Measurements from ENCODE around the gene SMCHD1. TPM values are rescaled to one million over a fixed set of nuclear protein-coding genes. Genes with fewer than 3 reads are reported as not detected.

The SMCHD1 gene
- total RNA-seq, 2 donors from 2014 or later = 61.8 to 72.5 TPM

- Mint-ChIP-seq H3K27me3 (ENCODE audit: insufficient read depth) (no peaks in the 10 kb centered on the region), H3K4me3 (no peak overlapping the region), H3K36me3 (ENCODE audit: low read depth) (peaks cover 59% of the 10 kb centered on the region), H3K4me1 (peaks cover 3% of the 10 kb centered on the region), H3K27ac (no peak overlapping the region), H3K9me3 (no peaks in the 10 kb centered on the region)
- Histone ChIP-seq H3K9ac (ENCODE audit: extremely low read depth, low read length, poor library complexity, severe bottlenecking) (no peak overlapping the region), H3K27me3 (ENCODE audit: control insufficient read depth, insufficient read depth, low read length, poor library complexity, severe bottlenecking) (no peaks in the 10 kb centered on the region), H3K27ac (ENCODE audit: low read depth, low read length) (no peak overlapping the region), H3K36me3 (ENCODE audit: control insufficient read depth, insufficient read depth, low read length) (peaks cover 85% of the 10 kb centered on the region), H3K4me1 (ENCODE audit: control insufficient read depth, insufficient read depth, low read length) (no peaks in the 10 kb centered on the region), H3K9me3 (ENCODE audit: control insufficient read depth, low read length) (no peaks in the 10 kb centered on the region), H3K4me3 (ENCODE audit: low read length) (no peak overlapping the region)
- no peak for DNase-seq
- TF ChIP-seq CTCF (conservative IDR thresholded peaks at IDR 0.05) = no peak
- WGBS, 2 experiments (ENCODE audit: insufficient coverage in 1 of 2, insufficient read length in 1 of 2) = 92 to 98% methylated on average over 2 to 4 of the region's 5 CpGs
Measured at GRCh38 chr18:2717407-2717806, 61.9 kb downstream of the SMCHD1 start.

- peaks cover 53% of the 10 kb centered on the region for H3K36me3 Mint-ChIP-seq (ENCODE audit: low read depth)
- H3K4me1 Mint-ChIP-seq = peaks cover 1% of the 10 kb centered on the region
- H3K27ac ChIP-seq (ENCODE audit: low read depth, low read length) = no peak overlapping the region
- H3K9me3 ChIP-seq (ENCODE audit: control insufficient read depth, low read length) = no peaks in the 10 kb centered on the region
- 96 to 100% methylated on average over 2 of the region's 2 CpGs for WGBS, 2 experiments (ENCODE audit: insufficient coverage in 1 of 2, insufficient read length in 1 of 2)
- no peak for TF ChIP-seq CTCF (conservative IDR thresholded peaks at IDR 0.05)
- no peaks in the 10 kb centered on the region for H3K9me3 Mint-ChIP-seq
- H3K4me3 Mint-ChIP-seq = no peak overlapping the region
- no peak overlapping the region for H3K27ac Mint-ChIP-seq
- H3K36me3 ChIP-seq (ENCODE audit: control insufficient read depth, insufficient read depth, low read length) = peaks cover 84% of the 10 kb centered on the region
- H3K4me1 ChIP-seq (ENCODE audit: control insufficient read depth, insufficient read depth, low read length) = no peaks in the 10 kb centered on the region
- H3K27me3 ChIP-seq (ENCODE audit: control insufficient read depth, insufficient read depth, low read length, poor library complexity, severe bottlenecking) = no peaks in the 10 kb centered on the region
- DNase-seq = no peak
- no peak overlapping the region for H3K4me3 ChIP-seq (ENCODE audit: low read length)
- H3K27me3 Mint-ChIP-seq (ENCODE audit: insufficient read depth) = no peaks in the 10 kb centered on the region
- H3K9ac ChIP-seq (ENCODE audit: extremely low read depth, low read length, poor library complexity, severe bottlenecking) = no peak overlapping the region
Measured at GRCh38 chr18:2719040-2719439, 63.5 kb downstream of the SMCHD1 start.

- Histone ChIP-seq H3K9me3 (ENCODE audit: control insufficient read depth, low read length) (no peaks in the 10 kb centered on the region), H3K4me3 (ENCODE audit: low read length) (no peak overlapping the region), H3K27ac (ENCODE audit: low read depth, low read length) (no peak overlapping the region), H3K36me3 (ENCODE audit: control insufficient read depth, insufficient read depth, low read length) (peaks cover 82% of the 10 kb centered on the region), H3K9ac (ENCODE audit: extremely low read depth, low read length, poor library complexity, severe bottlenecking) (no peak overlapping the region), H3K27me3 (ENCODE audit: control insufficient read depth, insufficient read depth, low read length, poor library complexity, severe bottlenecking) (no peaks in the 10 kb centered on the region), H3K4me1 (ENCODE audit: control insufficient read depth, insufficient read depth, low read length) (no peaks in the 10 kb centered on the region)
- no peaks in the 10 kb centered on the region for H3K9me3 Mint-ChIP-seq
- no peaks in the 10 kb centered on the region for H3K27me3 Mint-ChIP-seq (ENCODE audit: insufficient read depth)
- H3K36me3 Mint-ChIP-seq (ENCODE audit: low read depth) = peaks cover 47% of the 10 kb centered on the region
- peak overlapping the region; percentile 45 for H3K27ac Mint-ChIP-seq
- 88% methylated on average over 1 of the region's 1 CpG; no CpG with 5 or more reads in 1 of the 2 experiments for WGBS, 2 experiments (ENCODE audit: insufficient coverage in 1 of 2, insufficient read length in 1 of 2)
- no peak for DNase-seq
- no peak overlapping the region for H3K4me3 Mint-ChIP-seq
- TF ChIP-seq CTCF (conservative IDR thresholded peaks at IDR 0.05) = no peak
- peaks cover 1% of the 10 kb centered on the region for H3K4me1 Mint-ChIP-seq
Measured at GRCh38 chr18:2723207-2723606, 67.7 kb downstream of the SMCHD1 start.
